Naive thymus-derived CD8-positive, alpha-beta T cell (primary cell): ENCODE data around the gene NAT8L. TPM values are rescaled to one million over a fixed set of nuclear protein-coding genes. Genes with fewer than 3 reads are reported as not detected.

Source experiments
- polyA plus RNA-seq, 3 donors: library from polyadenylated mRNA; unstranded; fragments of 300-500 nt; fragmentation: Illumina TruSeq; gene quantifications; one replicate each; pipeline ENCODE4 v1.2.3, GENCODE V29; 2021
- total RNA-seq, 8 experiments: library from RNA in 2 of 8; stranded (reverse) in 2 of 8; gene quantifications; one replicate each; pipeline ENCODE4 v1.2.3 and lab custom pipeline; 2021 to 2026

NAT8L gene
- total and polyA plus RNA-seq, 5 experiments from 2014 or later = 0.05 TPM; not detected in 4

Other genes starting within 250 kb of the NAT8L start
- gene LETM1, start 203.2 kb upstream of the NAT8L start, total RNA-seq = 10 to 100 TPM; 39.5 to 41.9 TPM
- gene LETM1, start 203.2 kb upstream of the NAT8L start, polyA plus RNA-seq = 10 to 100 TPM; 10.8 to 12.9 (median 11.1) TPM
- 10 to 100 TPM; 33.3 to 37.4 TPM for gene NSD2, start 187.9 kb upstream of the NAT8L start, total RNA-seq
- gene NSD2, start 187.9 kb upstream of the NAT8L start, polyA plus RNA-seq = 1 to 10 TPM; 3.8 to 5.4 (median 3.9) TPM
- gene NELFA, start 50.4 kb upstream of the NAT8L start, total RNA-seq = 10 to 100 TPM; 46.1 to 47.9 TPM
- 10 to 100 TPM; 20.1 to 37.8 (median 27.7) TPM for gene NELFA, start 50.4 kb upstream of the NAT8L start, polyA plus RNA-seq
- gene HAUS3, start 182.8 kb downstream of the NAT8L start, total RNA-seq = 10 to 100 TPM; 28.4 to 30.1 TPM
- gene HAUS3, start 182.8 kb downstream of the NAT8L start, polyA plus RNA-seq = 10 to 100 TPM; 16.3 to 22.2 (median 18.8) TPM
- gene POLN, start 182.8 kb downstream of the NAT8L start, total RNA-seq = 1 to 10 TPM; 2.9 to 3.8 TPM
- gene POLN, start 182.8 kb downstream of the NAT8L start, polyA plus RNA-seq = under 1 TPM in 2 of 3 donors, not detected in 1; 0.44 to 0.55 TPM
- 10 to 100 TPM; 41.9 to 44.2 TPM for gene MXD4, start 202.8 kb downstream of the NAT8L start, total RNA-seq
- 10 to 100 TPM; 15.6 to 30.0 (median 20.5) TPM for gene MXD4, start 202.8 kb downstream of the NAT8L start, polyA plus RNA-seq